Lower leg skin (tissue), 4 donors: ENCODE results near the gene NR3C2. TPM values are rescaled to one million over a fixed set of nuclear protein-coding genes. Genes with fewer than 3 reads are reported as not detected.

Experiments
- DNase-seq, 2 donors: peaks; one replicate each; pipeline ENCODE4 v3.0.0-alpha.2; 2019; ENCODE audit warnings: low spot score in 2 of 2
- H3K4me3 ChIP-seq: fragments of 200-600 bp; sonication (generic); 2 replicates; pipeline ENCODE4 v1.5.1; 2017; ENCODE audit warnings: mild to moderate bottlenecking, low read depth; ENCODE audit not compliant: poor library complexity, severe bottlenecking
- POLR2A ChIP-seq, 2 donors: fragments of 450-650 bp; IDR thresholded peaks; one replicate each; pipeline ENCODE4 v1.6.1; 2016 to 2017; ENCODE audit warnings: antibody characterized with exemption in 2 of 2, mild to moderate bottlenecking in 1 of 2, moderate library complexity in 1 of 2
- WGBS, 2 donors: methylation state at CpG; one replicate each; pipeline ENCODE4 v1.1.5; 2018; 5-methylcytosine and 5-hydroxymethylcytosine counted together
- intact Hi-C: fragments of 100-400 bp; cut with DNase I; formaldehyde crosslinking; loops from one replicate; pipeline ENCODE4 v1.15.0; 2023; ENCODE audit warnings: low total_unique reads
- total RNA-seq, 4 donors: library from RNA; depleted of rRNA; stranded (reverse); fragments of >200 nt; gene quantifications; one replicate each; pipeline ENCODE4 v1.1.0, GENCODE V29; 2016
- TF ChIP-seq, protein P1 (sequence below), 3 donors: fragments of 450-650 bp; IDR thresholded peaks; one replicate each; pipeline ENCODE4 v1.5.1; 2016; ENCODE audit warnings: antibody characterized with exemption in 3 of 3, mild to moderate bottlenecking in 3 of 3, moderate library complexity in 2 of 3

Gene NR3C2
- total RNA-seq, 4 donors from 2014 or later, result 9.7 to 21.3 (median 10.6) TPM

DNA sequence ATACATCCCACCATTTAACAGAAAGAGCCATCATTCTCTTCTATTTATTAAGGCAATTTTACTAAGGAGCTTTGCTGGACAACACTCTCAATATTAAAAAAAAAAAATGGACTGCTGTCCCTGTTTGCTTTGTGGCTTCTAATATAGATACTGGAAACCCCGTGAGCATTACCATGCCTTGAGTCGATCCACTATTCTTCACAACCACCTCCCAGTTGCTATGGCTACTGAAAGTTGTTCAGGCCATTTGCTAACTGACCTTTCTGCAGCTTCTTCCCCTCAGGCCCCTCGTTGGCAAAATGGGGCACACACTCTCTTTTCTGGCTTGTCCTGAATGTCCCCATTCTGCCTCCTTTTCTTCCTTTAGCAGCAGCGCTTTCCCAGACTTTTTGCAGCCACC lies 340.4 kb downstream of the NR3C2 start:
- TF ChIP-seq POLR2A (IDR thresholded peaks at IDR 0.05), result no peak
- TF ChIP-seq, protein P1, sequence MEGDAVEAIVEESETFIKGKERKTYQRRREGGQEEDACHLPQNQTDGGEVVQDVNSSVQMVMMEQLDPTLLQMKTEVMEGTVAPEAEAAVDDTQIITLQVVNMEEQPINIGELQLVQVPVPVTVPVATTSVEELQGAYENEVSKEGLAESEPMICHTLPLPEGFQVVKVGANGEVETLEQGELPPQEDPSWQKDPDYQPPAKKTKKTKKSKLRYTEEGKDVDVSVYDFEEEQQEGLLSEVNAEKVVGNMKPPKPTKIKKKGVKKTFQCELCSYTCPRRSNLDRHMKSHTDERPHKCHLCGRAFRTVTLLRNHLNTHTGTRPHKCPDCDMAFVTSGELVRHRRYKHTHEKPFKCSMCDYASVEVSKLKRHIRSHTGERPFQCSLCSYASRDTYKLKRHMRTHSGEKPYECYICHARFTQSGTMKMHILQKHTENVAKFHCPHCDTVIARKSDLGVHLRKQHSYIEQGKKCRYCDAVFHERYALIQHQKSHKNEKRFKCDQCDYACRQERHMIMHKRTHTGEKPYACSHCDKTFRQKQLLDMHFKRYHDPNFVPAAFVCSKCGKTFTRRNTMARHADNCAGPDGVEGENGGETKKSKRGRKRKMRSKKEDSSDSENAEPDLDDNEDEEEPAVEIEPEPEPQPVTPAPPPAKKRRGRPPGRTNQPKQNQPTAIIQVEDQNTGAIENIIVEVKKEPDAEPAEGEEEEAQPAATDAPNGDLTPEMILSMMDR (IDR thresholded peaks at IDR 0.05), result no peak
- no peak for DNase-seq
- intact Hi-C loops, result no loop called here
- WGBS, 2 donors, result 63 to 83% methylated on average over 4 of the region's 4 CpGs
- H3K4me3 ChIP-seq, result no peak overlapping the region

DNA sequence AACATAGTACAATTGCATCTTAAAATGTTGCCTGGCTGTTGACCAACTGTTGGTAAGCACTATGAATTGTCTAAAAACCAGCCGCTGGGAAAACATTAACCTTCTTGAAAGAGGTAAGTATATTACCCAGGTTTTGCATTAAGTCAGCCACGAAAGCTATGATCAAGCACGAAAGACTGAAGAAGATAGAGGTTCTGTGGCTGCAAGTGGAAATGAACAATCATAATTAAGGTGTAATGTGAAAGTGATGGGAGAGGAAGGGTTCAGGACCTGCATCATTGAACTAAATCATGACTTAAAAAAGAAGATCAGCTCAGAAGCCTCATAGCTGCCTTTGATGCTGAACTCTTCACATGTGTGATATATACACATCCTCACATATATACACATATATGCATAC lies 341.0 kb downstream of the NR3C2 start:
- intact Hi-C loops, result no loop called here
- WGBS, 2 donors, result 78 to 98% methylated on average over 3 of the region's 3 CpGs
- no peak for DNase-seq
- TF ChIP-seq, protein P1 (IDR thresholded peaks at IDR 0.05), result no peak
- TF ChIP-seq POLR2A (IDR thresholded peaks at IDR 0.05), result no peak
- no peak overlapping the region for H3K4me3 ChIP-seq

DNA sequence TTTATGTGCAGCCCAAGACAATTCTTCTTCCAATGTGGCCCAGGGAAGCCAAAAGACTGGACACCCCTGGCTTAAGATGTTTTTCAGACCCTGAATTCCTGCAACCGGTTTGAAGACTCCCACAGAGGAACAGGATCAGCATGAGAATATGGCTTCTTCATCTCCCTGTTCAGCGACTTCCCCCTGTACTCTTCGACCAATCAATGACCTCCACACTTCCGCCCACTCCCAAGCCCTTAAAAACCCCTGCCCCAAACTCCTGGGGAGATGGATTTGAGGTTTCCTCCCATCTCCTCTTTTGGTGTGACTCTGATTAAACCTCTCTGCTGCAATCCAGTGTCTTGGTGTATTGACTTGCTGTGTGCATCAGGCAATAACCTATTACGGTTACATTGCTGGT lies 344.4 kb downstream of the NR3C2 start:
- intact Hi-C loops, result no loop called here
- H3K4me3 ChIP-seq, result no peak overlapping the region
- WGBS, 2 donors, result 95% methylated on average over 5 of the region's 5 CpGs
- TF ChIP-seq, protein P1 (IDR thresholded peaks at IDR 0.05), result no peak
- TF ChIP-seq POLR2A (IDR thresholded peaks at IDR 0.05), result no peak
- no peak for DNase-seq

DNA sequence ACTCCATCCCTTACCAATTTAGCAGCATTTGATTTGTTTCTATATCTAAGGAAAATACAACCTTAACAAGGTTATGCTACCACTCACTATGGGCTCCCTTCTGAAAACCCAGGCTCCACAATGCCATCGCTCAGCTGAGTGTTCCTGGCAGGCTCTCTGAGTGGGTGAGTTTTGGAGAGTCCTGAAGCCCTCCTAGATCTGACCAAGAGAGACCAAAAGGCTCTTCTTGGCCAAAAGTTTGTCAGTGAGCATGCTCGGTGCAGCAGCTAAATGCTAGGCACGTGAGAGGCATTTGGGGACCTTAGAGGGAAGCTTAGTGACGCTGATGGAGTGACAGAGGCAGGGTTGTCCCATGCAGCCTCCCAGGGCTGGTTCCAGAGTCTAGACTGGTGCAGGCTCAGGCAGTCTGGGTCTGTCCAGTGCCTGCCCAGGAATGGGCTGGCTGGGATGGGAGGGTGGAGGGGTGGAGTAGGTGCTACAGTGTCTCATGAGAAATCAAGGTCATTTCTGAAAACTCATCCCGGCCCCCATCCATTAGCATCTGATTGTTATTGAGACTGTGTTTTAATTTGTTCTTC lies 346.8 kb downstream of the NR3C2 start:
- intact Hi-C loops, result no loop called here
- no peak for DNase-seq
- TF ChIP-seq, protein P1 (IDR thresholded peaks at IDR 0.05), result no peak
- no peak for TF ChIP-seq POLR2A (IDR thresholded peaks at IDR 0.05)
- 95 to 98% methylated on average over 5 of the region's 5 CpGs for WGBS, 2 donors
- H3K4me3 ChIP-seq, result no peak overlapping the region

DNA sequence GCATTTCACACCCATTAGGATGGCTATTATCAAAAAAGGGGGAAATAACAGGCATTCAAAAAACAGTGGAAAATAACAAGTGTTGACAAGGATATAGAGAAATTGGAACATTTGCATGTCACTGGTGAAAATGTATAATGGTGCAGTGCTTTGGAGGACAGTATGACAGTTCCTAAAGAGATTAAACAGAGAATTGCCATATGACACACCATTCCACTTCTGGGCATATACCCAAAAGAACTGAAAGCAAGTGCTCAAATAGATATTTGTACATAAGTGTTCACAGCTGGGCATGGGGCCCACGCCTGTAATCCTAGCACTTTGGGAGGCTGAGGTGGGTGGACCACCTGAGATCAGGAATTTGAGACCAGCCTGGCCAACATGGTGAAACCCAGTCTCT lies 348.1 kb downstream of the NR3C2 start:
- intact Hi-C loops, result no loop called here
- TF ChIP-seq POLR2A (IDR thresholded peaks at IDR 0.05), result no peak
- TF ChIP-seq, protein P1 (IDR thresholded peaks at IDR 0.05), result no peak

DNA sequence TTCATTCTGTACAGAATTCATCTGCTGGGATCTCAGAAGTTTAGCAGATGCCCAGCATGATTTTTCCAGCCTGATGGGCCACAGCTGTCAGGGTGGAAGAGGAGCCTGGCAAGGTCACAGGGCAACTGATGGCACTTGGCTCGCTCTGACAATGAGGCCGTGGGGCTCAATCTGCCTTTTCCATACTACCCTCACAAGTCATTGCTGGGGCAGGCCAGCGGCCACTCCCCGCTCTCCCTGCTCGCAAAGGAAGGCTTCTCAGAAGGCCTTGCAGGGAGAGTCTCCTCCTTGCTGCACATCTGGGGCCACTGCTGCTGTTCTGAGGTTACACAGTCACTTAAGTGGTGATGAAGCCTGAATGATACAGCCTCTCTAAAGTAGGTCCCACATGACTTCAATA lies 349.1 kb downstream of the NR3C2 start:
- 92 to 94% methylated on average over 5 of the region's 5 CpGs for WGBS, 2 donors
- no peak for TF ChIP-seq POLR2A (IDR thresholded peaks at IDR 0.05)
- TF ChIP-seq, protein P1 (IDR thresholded peaks at IDR 0.05), result no peak
- no peak overlapping the region for H3K4me3 ChIP-seq
- DNase-seq, result no peak
- intact Hi-C loops, result no loop called here

More for the DNA sequence above, 348.1 kb downstream of the NR3C2 start:
- 89 to 100% methylated on average over 1 of the region's 1 CpG for WGBS, 2 donors
- DNase-seq, result no peak
- H3K4me3 ChIP-seq, result no peak overlapping the region
